ENCODE data around the gene MZF1. TPM values are rescaled to one million over a fixed set of nuclear protein-coding genes. Genes with fewer than 3 reads are reported as not detected.

MZF1 gene
- total and polyA plus RNA-seq, 4 donors, result 4.9 to 21.1 (median 8.8) TPM

DNA sequence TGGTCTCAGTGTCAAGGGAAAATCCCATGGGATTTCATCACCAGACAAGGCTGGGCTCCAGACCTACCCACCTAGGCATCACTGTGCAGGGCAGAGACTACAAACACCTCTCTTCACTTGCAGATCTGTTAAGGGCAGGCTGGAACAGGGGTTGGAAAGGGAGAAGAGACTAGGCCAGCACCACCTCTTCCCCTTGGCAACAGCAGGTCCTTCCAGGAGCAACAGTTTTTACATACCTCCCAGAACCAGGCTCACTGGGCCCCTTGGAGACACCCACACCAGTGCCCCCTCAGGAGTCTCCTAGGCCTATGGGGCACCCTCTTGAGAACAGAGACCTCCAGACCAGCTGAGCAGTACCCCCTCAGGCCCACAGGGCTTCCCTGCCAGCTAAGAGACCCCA is 12.2 kb downstream of the MZF1 start:
- Histone ChIP-seq H3K9ac (ENCODE audit: low read depth in 1 of 2, low read length in 2 of 2) (no peak overlapping the region), H3K36me3 (ENCODE audit: control insufficient read depth in 4 of 4, insufficient read depth in 3 of 4, low read depth in 1 of 4, low read length in 3 of 4) (peaks cover 0 to 7% (median 2%) of the 10 kb centered on the region in 4 donors), H3K9me3 (ENCODE audit: control insufficient read depth in 4 of 4, low read length in 3 of 4) (no peaks in the 10 kb centered on the region), H3K27me3 (ENCODE audit: control insufficient read depth in 4 of 4, insufficient read depth in 4 of 4, low read length in 3 of 4) (no peaks in the 10 kb centered on the region), H3K4me1 (ENCODE audit: control insufficient read depth in 4 of 4, insufficient read depth in 4 of 4, low read length in 3 of 4) (peaks cover 24 to 54% (median 48%) of the 10 kb centered on the region in 4 donors), H3K4me3 (ENCODE audit: low read depth in 1 of 3, low read length in 3 of 3) (no peak overlapping the region), H3K27ac (ENCODE audit: low read depth in 1 of 2, low read length in 2 of 2) (no peak overlapping the region)
- TF ChIP-seq TAF1 (conservative IDR thresholded peaks at IDR 0.05) (no peak), SP1 (IDR thresholded peaks at IDR 0.05) (no peak), HNF4A (conservative IDR thresholded peaks at IDR 0.05) (no peak), JUND (IDR thresholded peaks at IDR 0.05) (no peak)
- TF ChIP-seq, protein P1, sequence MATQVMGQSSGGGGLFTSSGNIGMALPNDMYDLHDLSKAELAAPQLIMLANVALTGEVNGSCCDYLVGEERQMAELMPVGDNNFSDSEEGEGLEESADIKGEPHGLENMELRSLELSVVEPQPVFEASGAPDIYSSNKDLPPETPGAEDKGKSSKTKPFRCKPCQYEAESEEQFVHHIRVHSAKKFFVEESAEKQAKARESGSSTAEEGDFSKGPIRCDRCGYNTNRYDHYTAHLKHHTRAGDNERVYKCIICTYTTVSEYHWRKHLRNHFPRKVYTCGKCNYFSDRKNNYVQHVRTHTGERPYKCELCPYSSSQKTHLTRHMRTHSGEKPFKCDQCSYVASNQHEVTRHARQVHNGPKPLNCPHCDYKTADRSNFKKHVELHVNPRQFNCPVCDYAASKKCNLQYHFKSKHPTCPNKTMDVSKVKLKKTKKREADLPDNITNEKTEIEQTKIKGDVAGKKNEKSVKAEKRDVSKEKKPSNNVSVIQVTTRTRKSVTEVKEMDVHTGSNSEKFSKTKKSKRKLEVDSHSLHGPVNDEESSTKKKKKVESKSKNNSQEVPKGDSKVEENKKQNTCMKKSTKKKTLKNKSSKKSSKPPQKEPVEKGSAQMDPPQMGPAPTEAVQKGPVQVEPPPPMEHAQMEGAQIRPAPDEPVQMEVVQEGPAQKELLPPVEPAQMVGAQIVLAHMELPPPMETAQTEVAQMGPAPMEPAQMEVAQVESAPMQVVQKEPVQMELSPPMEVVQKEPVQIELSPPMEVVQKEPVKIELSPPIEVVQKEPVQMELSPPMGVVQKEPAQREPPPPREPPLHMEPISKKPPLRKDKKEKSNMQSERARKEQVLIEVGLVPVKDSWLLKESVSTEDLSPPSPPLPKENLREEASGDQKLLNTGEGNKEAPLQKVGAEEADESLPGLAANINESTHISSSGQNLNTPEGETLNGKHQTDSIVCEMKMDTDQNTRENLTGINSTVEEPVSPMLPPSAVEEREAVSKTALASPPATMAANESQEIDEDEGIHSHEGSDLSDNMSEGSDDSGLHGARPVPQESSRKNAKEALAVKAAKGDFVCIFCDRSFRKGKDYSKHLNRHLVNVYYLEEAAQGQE (IDR thresholded peaks at IDR 0.05), result no peak
- TF ChIP-seq, protein P2, sequence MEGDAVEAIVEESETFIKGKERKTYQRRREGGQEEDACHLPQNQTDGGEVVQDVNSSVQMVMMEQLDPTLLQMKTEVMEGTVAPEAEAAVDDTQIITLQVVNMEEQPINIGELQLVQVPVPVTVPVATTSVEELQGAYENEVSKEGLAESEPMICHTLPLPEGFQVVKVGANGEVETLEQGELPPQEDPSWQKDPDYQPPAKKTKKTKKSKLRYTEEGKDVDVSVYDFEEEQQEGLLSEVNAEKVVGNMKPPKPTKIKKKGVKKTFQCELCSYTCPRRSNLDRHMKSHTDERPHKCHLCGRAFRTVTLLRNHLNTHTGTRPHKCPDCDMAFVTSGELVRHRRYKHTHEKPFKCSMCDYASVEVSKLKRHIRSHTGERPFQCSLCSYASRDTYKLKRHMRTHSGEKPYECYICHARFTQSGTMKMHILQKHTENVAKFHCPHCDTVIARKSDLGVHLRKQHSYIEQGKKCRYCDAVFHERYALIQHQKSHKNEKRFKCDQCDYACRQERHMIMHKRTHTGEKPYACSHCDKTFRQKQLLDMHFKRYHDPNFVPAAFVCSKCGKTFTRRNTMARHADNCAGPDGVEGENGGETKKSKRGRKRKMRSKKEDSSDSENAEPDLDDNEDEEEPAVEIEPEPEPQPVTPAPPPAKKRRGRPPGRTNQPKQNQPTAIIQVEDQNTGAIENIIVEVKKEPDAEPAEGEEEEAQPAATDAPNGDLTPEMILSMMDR (IDR thresholded peaks at IDR 0.05; ENCODE audit: low read depth, low read length, missing input control), result no peak
- TF ChIP-seq, protein P3, sequence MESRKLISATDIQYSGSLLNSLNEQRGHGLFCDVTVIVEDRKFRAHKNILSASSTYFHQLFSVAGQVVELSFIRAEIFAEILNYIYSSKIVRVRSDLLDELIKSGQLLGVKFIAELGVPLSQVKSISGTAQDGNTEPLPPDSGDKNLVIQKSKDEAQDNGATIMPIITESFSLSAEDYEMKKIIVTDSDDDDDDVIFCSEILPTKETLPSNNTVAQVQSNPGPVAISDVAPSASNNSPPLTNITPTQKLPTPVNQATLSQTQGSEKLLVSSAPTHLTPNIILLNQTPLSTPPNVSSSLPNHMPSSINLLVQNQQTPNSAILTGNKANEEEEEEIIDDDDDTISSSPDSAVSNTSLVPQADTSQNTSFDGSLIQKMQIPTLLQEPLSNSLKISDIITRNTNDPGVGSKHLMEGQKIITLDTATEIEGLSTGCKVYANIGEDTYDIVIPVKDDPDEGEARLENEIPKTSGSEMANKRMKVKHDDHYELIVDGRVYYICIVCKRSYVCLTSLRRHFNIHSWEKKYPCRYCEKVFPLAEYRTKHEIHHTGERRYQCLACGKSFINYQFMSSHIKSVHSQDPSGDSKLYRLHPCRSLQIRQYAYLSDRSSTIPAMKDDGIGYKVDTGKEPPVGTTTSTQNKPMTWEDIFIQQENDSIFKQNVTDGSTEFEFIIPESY (IDR thresholded peaks at IDR 0.05), result no peak
- TF ChIP-seq, protein P4, sequence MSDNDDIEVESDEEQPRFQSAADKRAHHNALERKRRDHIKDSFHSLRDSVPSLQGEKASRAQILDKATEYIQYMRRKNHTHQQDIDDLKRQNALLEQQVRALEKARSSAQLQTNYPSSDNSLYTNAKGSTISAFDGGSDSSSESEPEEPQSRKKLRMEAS (IDR thresholded peaks at IDR 0.05), result no peak
- TF ChIP-seq, protein P5, sequence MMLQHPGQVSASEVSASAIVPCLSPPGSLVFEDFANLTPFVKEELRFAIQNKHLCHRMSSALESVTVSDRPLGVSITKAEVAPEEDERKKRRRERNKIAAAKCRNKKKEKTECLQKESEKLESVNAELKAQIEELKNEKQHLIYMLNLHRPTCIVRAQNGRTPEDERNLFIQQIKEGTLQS (IDR thresholded peaks at IDR 0.05), result no peak
- DNase-seq (ENCODE audit: low spot score), result no peak

DNA sequence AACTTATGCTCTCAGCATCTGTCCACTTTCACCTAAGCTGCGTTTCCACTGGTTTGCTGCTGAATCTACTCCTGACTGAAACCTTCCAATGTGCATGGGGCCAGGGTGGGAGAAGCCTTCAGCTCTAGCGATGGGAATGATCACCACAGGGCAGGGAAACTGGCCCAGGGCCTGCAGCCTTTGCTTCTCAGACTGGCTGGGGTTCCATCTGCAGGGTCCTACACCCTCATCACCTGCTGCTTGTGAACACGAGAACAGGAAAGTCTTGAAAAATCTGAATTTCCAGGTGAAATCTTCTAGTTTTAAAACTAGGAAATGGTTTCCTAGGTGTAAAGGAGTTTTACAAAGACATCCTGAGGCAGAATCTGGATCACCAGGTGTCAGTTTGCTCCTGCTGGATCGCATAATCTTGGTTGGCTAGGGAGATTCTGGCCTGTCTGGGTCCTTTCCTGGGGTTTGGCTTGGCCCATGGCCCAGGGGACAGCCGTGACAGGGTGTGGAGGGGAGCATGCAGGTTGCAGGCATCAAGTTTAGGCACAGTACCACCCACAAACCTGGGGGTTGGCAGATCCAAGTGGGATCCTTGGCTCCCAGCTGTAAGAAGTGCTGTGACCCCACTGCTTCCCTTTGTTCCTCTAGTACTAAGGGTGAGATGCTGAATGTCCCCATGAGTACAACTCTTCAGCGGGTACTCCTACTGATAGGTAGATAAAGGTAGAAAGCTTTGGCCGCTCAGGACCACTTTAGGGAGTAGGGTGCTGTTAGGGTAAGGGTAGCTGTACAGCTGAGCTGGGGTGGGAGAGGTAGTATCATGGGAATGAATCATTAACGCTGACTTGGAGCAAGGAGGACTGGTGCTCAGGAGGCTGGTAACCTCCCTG is 12.9 kb downstream of the MZF1 start:
- WGBS, result 81% methylated on average over 8 of the region's 8 CpGs
- Histone ChIP-seq H3K4me1 (ENCODE audit: control insufficient read depth in 4 of 4, insufficient read depth in 4 of 4, low read length in 3 of 4) (peaks cover 27 to 60% (median 52%) of the 10 kb centered on the region in 4 donors), H3K4me3 (ENCODE audit: low read depth in 1 of 3, low read length in 3 of 3) (peak overlapping the region; percentile 54 to 78 (median 78)), H3K9me3 (ENCODE audit: control insufficient read depth in 4 of 4, low read length in 3 of 4) (no peaks in the 10 kb centered on the region), H3K9ac (ENCODE audit: low read depth in 1 of 2, low read length in 2 of 2) (no peak overlapping the region), H3K27ac (ENCODE audit: low read depth in 1 of 2, low read length in 2 of 2) (peak overlapping the region; percentile 87 to 100), H3K36me3 (ENCODE audit: control insufficient read depth in 4 of 4, insufficient read depth in 3 of 4, low read depth in 1 of 4, low read length in 3 of 4) (peaks cover 0 to 7% (median 3%) of the 10 kb centered on the region in 4 donors), H3K27me3 (ENCODE audit: control insufficient read depth in 4 of 4, insufficient read depth in 4 of 4, low read length in 3 of 4) (no peaks in the 10 kb centered on the region)
- TF ChIP-seq FOXA1 (IDR thresholded peaks at IDR 0.05), result no peak
- DNase-seq (ENCODE audit: low spot score), result no peak
